Stimulated activated CD4-positive, alpha-beta T cell treated with anti-CD3 and anti-CD28 coated beads, TNF-alpha, amount 100 ng/mL, for 1 hour (primary cell): Measurements from ENCODE around the gene ADAMTSL1.

Experiments
- DNase-seq, 3 donors: peaks; one replicate each; pipeline ENCODE4 v3.0.0-alpha.2; 2020; ENCODE audit warnings: low read depth in 3 of 3, low spot score in 1 of 3

The ADAMTSL1 gene

DNA sequence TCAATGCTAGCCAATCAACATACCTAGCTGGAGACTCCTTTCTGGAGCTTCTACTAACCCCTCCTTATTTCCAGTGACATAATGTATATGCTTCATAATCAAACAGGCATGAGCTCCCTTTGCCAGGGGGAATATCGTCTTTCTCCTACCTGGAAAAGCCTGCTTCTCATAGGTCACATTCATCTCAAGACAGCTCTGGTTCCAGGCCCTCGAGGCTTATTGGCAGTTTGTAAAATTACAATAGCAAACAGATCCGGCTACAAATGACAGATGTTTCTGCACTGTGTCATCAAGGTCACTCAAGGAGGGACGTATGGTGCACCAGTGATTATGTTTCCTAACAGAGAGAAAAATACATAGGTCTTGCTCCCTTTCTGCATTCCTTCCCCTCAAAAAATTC, 419.1 kb downstream of the ADAMTSL1 start:
- DNase-seq, result no peak

DNA sequence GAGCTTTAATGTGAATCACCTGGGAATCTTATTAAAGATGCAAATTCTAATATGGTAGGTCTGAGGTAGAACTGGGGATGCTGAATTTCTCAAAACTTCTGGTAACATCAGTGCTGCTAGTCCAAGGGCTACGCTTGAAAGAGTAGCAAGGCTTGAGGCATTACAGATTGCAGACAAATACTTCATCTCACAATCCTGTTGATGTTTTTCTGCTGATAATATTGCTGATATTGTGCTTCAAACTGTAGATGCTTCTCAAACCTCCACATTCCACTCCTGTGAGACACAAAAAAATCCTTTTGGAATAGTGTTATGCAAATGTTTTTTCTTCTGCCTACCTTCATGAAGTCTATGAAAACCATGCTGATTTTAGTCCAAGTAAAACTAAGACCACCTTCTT, 419.5 kb downstream of the ADAMTSL1 start:
- no peak for DNase-seq

DNA sequence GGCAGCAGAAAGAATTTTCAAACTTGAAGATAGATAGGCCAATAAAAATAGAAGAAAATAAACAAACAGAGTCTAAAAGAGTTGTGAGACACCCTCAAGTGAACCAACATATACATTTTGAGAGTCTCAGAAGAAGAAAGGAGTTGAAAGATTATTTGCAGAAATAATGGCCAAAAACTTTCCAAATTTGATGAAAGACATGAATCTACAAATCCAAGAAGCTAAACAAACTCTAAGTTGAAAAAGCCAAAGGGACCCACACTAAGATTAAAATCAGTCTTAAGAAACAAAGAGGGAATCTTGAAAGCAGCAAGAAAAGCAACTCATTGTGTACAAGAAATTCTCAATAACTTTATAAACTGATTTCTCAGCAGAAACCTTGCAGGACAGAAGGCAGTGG, 422.1 kb downstream of the ADAMTSL1 start:
- DNase-seq, result no peak

GRCh38 chr9:18896531-18897179, 422.7 kb downstream of the ADAMTSL1 start:
- no peak for DNase-seq

- no peak for DNase-seq
These were observed 429.5 kb downstream of the ADAMTSL1 start for GRCh38 chr9:18903450-18903849.

- DNase-seq, result no peak
These were observed 431.3 kb downstream of the ADAMTSL1 start for GRCh38 chr9:18905028-18905882.

DNA sequence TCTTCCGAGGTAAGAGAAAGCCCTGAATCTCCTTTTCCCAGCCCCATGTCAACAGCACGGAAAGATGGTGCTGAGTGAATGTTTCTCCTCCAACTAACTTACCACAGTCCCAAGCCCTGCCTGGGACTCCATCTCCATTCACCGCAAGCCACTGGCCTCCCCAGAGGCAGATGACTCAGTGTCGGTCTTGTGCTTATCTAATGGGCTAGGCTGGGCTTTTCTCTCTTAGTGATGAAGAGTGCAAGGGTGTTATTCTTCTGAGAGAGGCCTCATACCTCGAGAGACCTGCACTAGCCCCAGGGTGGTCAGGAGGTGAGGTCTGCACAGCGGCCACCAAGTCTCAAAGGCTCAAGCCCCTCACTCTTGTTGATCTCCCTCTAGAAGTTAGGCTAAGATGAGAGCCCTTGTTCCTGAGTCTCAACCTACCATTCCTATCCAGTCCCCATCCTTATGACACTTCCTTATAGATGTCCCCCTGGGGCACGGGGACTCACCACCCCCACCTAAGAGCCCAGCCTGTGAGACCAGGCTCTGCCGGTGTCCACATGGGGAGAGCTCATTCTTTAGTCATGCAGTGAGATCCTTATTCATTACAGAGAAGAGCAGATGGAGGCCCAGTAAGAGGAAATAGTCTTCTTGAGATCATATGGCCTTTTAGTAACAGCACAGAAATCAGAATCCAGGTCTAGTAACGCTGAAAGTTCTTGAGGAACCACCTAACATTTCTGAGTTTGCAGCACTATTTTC, 432.1 kb downstream of the ADAMTSL1 start:
- no peak for DNase-seq

DNA sequence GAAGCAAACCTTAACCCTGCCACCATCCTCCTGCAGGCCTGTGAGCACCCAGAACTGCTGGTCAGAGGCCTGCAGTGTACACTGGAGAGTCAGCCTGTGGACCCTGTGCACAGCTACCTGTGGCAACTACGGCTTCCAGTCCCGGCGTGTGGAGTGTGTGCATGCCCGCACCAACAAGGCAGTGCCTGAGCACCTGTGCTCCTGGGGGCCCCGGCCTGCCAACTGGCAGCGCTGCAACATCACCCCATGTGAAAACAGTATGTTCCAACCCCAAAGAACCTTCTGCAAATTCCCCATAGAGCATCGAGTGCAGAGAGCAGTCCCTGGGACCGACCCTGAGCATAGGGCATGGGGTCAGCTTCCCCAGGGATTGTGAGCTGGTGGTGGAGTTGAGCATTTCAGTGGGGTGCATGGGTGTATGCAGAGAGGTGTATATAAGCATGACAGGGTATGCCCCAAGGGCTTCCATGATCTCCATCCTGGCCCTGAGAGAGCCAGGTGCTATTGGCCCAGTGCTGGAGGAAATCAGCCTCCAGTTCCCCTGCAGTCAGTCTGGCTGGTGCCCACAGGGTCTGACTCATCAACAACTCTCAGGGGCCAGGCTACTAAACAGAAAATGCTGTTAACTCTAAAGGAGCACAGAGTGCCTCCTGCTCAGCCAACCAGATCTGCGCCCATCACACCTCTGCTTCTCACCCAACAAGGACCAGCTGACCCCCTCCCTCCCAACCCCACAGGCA, 432.9 kb downstream of the ADAMTSL1 start:
- DNase-seq, result no peak

GRCh38 chr9:18907927-18908625, 434.1 kb downstream of the ADAMTSL1 start:
- DNase-seq, result no peak

- DNase-seq, result no peak
These were observed 435.4 kb downstream of the ADAMTSL1 start for GRCh38 chr9:18909140-18910018.

DNA sequence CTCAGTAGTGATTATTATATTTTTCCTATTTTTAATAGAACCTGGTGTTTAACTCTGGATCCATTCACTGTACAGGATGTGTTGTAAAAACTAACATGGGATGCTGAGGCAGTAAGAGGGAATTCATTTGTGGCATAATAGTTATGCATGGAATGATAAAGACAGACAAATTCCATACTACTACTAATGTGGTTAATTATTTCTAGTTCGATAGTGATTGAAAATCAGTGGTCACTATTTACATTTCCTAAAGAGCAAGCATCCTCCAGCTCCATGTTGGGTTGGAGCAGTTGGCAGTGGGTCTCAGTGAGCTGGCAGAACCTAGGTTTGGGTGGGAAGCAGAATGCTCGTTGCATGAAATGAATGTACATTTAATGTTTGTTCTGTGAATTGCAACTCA, 436.5 kb downstream of the ADAMTSL1 start:
- no peak for DNase-seq

DNA sequence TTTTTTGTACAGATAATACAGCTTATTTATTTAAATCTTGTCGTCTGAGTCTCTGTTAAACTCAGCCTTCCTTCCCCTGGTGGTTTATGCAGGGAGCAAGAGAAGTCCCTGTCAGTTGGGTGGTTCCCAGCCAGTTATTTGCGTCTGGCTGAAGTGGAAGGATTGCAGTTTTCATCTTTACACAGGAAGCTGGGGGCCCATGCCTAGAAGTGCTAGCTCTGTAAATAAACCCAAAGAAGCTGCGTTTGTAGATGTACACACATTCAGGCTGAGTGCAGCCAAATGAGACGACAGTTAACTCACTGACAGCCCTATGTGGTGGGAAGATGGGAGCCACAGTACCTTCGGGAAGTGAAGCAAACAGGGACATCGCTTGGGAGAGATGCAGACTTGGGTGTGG, 437.0 kb downstream of the ADAMTSL1 start:
- no peak for DNase-seq

GRCh38 chr9:18911714-18912342, 437.9 kb downstream of the ADAMTSL1 start:
- DNase-seq, result no peak

DNA sequence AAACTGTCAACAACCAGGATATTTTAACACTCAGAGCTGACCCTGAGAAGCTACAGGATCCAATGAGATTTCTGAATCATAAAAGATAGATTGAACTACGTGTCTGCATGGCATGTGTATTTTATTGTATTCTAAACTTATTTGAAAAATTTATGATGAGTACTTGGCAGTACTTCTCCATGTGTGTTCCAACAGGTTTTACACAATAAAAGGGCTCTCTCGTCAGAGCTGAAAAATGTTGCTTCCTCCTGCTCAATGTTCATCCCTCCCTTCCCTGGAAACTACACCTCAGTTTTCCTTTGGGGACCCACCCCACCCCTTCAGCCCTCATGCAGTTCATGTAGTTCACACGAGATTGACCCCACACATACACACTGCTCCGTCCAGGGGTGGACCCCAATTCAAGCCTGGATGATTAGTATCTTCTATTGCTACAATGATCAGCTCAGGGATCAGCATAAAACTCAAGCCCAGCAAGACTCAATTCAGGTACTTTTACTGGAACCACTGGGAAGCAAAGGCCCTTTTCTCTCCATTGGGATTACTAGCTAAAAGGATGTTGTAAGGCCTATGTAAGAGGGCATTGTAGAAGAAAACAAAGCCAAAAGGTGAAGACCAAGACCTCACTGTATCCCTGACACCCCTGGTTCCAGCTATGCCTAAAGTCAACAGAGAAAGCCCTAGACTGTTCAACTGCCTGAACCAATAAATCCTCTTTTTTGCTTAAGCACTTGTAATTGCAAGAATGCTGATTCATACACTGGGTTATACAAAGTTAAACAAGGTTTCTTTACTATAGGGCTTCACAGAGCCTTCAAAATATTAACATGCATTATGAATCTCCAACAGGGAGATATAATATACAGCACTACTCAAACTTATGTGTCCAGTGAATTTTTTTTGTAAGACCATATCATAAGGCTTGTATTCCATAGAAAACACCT, 446.5 kb downstream of the ADAMTSL1 start:
- DNase-seq, result no peak

GRCh38 chr9:18921366-18922075, 447.6 kb downstream of the ADAMTSL1 start:
- DNase-seq, result no peak

DNA sequence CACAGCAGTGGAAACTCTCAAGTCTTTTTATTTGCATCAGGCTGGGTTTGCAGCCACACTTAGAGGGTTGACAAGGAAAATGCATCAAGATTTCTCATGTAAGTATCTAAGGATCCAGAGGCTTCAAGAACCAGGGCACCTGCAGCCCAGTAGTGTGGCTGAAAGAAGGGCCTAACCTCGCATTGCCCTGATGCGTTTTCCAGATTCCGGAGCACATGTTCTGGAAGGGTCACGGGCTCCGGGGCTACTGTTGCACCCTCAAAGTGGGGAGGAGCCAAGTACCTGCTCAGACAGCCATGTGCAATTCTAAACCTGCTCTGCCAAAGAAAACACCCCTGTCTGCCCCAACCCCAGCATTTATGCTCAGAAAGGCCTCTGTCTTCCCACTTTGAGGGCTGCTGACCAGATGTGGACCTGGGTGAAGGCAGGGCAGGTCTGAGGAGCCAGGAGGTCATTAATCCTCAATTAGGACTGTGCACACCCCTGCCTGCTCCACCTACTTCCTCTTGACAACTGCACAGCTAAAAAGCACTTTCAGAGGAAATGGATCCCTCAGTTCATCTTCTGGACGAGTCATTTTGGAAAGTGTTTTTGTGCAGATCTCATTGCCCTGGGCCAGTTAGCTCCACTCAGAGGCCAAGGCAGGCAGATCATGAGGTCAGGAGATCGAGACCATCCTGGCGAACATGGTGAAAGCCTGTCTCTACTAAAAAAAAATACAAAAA, 448.4 kb downstream of the ADAMTSL1 start:
- DNase-seq, result no peak

DNA sequence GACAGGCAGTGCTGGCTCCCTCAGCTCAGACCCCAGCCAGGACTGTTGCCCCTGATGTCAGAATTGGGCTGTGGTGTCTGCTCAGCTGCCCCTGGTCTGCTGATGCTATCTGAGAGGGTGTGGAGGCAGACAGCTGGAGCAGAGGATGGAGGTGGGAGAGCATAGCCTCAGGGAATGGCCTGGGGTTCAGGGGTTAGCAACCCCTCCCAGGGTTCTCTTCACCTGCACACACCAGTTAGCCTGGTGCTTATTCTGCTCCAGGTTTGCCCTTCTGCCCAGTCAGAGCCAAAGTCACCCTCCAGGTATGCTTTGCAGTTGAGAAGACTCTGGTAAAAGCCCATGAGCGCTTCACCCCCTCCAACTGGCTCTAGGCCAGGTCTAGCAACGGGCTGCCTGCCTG, 449.2 kb downstream of the ADAMTSL1 start:
- no peak for DNase-seq
